ENCODE measurements around the gene SCAMP4. TPM values are rescaled to one million over a fixed set of nuclear protein-coding genes. Genes with fewer than 3 reads are reported as not detected.

The SCAMP4 gene
- total and polyA plus RNA-seq, 2 donors from 2014 or later: 49.5 to 90.1 TPM

GRCh38 chr19:1864480-1865171 is 40.6 kb upstream of the SCAMP4 start:
- FAIRE-seq (no peak), DNase-seq (peak in 3 of 5 donors; percentile 82 to 92 (median 89))
- peak overlapping the region; percentile 38 to 60 (median 48) for H3K4me3 ChIP-seq (ENCODE audit: low read length in 3 of 3)
- peak overlapping the region in 2 of 3 donors; percentile 55 to 61 for H3K9ac ChIP-seq (ENCODE audit: low read length in 3 of 3)
- no peaks in the 10 kb centered on the region for H3K36me3 ChIP-seq (ENCODE audit: control insufficient read depth in 2 of 3, insufficient read depth in 3 of 3, low read length in 3 of 3)
- TF ChIP-seq CTCF (IDR thresholded peaks at IDR 0.05; ENCODE audit: borderline replicate concordance, extremely low read depth, insufficient read depth): peak; percentile 76
- intact Hi-C loops (cut with DNase I): no loop called here
- peaks cover 0 to 16% (median 2%) of the 10 kb centered on the region in 3 donors for H3K4me1 ChIP-seq (ENCODE audit: control insufficient read depth in 2 of 3, insufficient read depth in 2 of 3, low read depth in 1 of 3, low read length in 3 of 3)
- H3K27me3 ChIP-seq (ENCODE audit: control insufficient read depth, insufficient read depth, low read length): no peaks in the 10 kb centered on the region
- H3K27ac ChIP-seq (ENCODE audit: low read depth in 2 of 2, low read length in 2 of 2): peak overlapping the region; percentile 74 to 88
- H3K9me3 ChIP-seq (ENCODE audit: control insufficient read depth in 2 of 3, insufficient read depth in 1 of 3, low read length in 3 of 3): no peaks in the 10 kb centered on the region

- DNase-seq: peak in 1 of 5 donors; percentile 85
- Histone ChIP-seq H3K9ac (ENCODE audit: low read length in 3 of 3) (peak overlapping the region in 2 of 3 donors; percentile 55 to 61), H3K4me1 (ENCODE audit: control insufficient read depth in 2 of 3, insufficient read depth in 2 of 3, low read depth in 1 of 3, low read length in 3 of 3) (peaks cover 0 to 13% (median 0%) of the 10 kb centered on the region in 3 donors), H3K27ac (ENCODE audit: low read depth in 2 of 2, low read length in 2 of 2) (peak overlapping the region; percentile 74 to 88), H3K36me3 (ENCODE audit: control insufficient read depth in 2 of 3, insufficient read depth in 3 of 3, low read length in 3 of 3) (no peaks in the 10 kb centered on the region), H3K27me3 (ENCODE audit: control insufficient read depth, insufficient read depth, low read length) (no peaks in the 10 kb centered on the region), H3K4me3 (ENCODE audit: low read length in 3 of 3) (no peak overlapping the region), H3K9me3 (ENCODE audit: control insufficient read depth in 2 of 3, insufficient read depth in 1 of 3, low read length in 3 of 3) (no peaks in the 10 kb centered on the region)
- no peak for TF ChIP-seq CTCF (IDR thresholded peaks at IDR 0.05; ENCODE audit: borderline replicate concordance, extremely low read depth, insufficient read depth)
- FAIRE-seq: no peak
- intact Hi-C loops (cut with DNase I): no loop called here
Measured at GRCh38 chr19:1865172-1866010, 39.8 kb upstream of the SCAMP4 start.

GRCh38 chr19:1866693-1867348 is 38.4 kb upstream of the SCAMP4 start:
- no peaks in the 10 kb centered on the region for H3K27me3 ChIP-seq (ENCODE audit: control insufficient read depth, insufficient read depth, low read length)
- DNase-seq: peak in 1 of 5 donors; percentile 72

More at GRCh38 chr19:1866693-1867348, 38.4 kb upstream of the SCAMP4 start:
- TF ChIP-seq CTCF (IDR thresholded peaks at IDR 0.05; ENCODE audit: borderline replicate concordance, extremely low read depth, insufficient read depth): no peak
- Histone ChIP-seq H3K4me3 (ENCODE audit: low read length in 3 of 3) (no peak overlapping the region), H3K9me3 (ENCODE audit: control insufficient read depth in 2 of 3, insufficient read depth in 1 of 3, low read length in 3 of 3) (no peaks in the 10 kb centered on the region), H3K9ac (ENCODE audit: low read length in 3 of 3) (no peak overlapping the region), H3K27ac (ENCODE audit: low read depth in 2 of 2, low read length in 2 of 2) (no peak overlapping the region), H3K36me3 (ENCODE audit: control insufficient read depth in 2 of 3, insufficient read depth in 3 of 3, low read length in 3 of 3) (no peaks in the 10 kb centered on the region), H3K4me1 (ENCODE audit: control insufficient read depth in 2 of 3, insufficient read depth in 2 of 3, low read depth in 1 of 3, low read length in 3 of 3) (peaks cover 0 to 5% (median 0%) of the 10 kb centered on the region in 3 donors)
- no peak for FAIRE-seq
- intact Hi-C loops (cut with DNase I): no loop called here

Measured in kidney (tissue), 14 donors.